HG03342 (cell line): ENCODE data around the gene ZNF317.

ENCODE experiments used
- ATAC-seq: cut with Tn5 transposase; IDR thresholded peaks from one replicate; pipeline ENCODE4 v1.9.1; 2021; ENCODE audit warnings: mild to moderate bottlenecking, moderate library complexity; ENCODE audit not compliant: unreplicated experiment

Gene ZNF317

DNA sequence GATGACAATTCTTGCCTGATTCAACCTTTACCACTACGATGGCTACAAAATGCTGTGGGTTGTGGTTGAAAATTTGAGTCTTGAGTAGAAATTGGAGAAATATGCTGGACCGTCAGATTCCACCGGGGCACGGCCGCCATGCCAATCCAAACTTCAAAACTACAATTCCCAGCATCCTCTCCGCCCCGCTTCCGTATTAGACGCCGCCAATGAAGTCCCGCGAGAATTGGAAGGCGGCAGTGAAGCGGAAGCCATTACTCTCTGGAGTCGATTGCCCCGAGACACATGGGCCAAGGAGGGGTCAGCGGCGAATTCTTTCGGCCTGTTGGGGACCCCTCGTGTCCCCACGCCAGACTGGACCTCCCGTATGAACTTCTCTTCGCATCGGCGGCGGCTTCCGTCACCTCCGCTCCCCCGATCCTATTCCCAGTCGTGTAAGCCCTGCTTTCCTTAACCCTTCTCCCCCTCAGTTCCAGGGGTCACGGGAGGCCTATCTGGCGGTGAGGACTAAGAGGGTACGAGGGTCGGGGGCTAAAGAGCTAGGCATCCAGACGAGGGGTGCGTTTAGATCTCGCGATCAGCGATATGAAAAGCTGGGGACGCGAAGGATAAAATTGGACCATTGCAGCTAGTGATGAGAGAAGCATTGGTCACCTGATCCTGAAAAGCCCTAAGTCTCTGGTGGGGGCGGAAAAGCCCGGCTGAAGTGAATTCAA lies at the start of gene ZNF317:
Gene ZNF317 (plus strand): TSS at position 239 of the 716 bp plus-strand sequence. CDS start 15,620 bp downstream, outside the sequence.
- ATAC-seq = peak; percentile 95

GRCh38 chr19:9107375-9107774 lies 32.8 kb upstream of the ZNF317 start, which contains the start of gene OR7G2:
OR7G2 (minus strand) TSS chr19:9107475; CDS start chr19:9103243, 4,232 bp downstream.
- ATAC-seq = no peak

GRCh38 chr19:9109959-9110358 lies 30.2 kb upstream of the ZNF317 start:
- no peak for ATAC-seq

- no peak for ATAC-seq
Measured at GRCh38 chr19:9115307-9115813, 24.8 kb upstream of the ZNF317 start, which contains the start of gene OR7G1. OR7G1 (minus strand) TSS chr19:9115763; CDS start chr19:9115763, 0 bp downstream.

DNA sequence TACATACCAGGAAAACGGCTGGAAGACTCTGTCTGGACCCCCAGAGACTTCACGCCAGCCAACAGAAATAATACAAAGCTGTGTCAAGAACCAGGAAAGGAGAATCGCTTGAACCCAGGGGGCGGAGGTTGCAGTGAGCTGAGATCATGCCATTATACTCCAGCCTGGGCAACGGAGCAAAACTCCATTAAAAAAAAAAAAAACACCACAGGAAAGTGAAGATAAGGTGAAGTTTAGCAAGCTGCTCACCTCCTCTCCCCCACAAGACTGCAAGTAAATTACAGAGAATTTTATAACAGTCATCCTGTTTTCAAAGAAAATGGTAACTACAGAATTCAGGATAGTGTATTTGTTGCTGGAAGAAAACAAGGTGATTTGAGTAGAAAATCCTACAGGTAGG lies 23.6 kb upstream of the ZNF317 start:
- no peak for ATAC-seq

DNA sequence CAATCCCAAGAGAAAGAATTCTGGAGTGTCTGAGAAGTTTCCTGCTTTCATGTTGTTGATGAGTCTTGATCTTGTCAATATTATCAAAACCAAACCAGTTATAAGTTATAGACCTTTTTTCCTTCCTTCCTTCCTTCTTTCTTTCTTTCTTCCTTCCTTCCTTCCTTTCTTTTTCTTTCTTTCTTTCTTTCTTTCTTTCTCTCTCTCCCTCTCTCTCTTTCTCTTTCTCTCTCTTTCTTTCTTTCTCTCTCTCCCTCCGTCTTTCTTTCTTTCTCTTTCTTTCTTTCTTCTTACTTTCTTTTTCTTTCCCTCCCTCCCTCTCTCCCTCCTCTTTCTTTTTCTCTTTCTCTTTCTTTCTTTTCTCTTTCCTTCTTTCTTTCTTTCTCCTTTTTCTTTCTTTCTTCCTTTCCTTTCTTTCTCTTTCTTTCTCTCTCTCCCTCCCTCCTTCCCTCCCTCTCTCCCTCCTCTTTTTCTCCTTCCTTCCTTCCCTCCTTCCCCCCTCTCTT lies 13.2 kb upstream of the ZNF317 start, which contains the start of gene OR7G3:
Gene OR7G3 (minus strand): TSS at position 51 of the 506 bp plus-strand sequence. CDS start 0 bp downstream, at position 51.
- ATAC-seq = no peak

- ATAC-seq = no peak
Measured at GRCh38 chr19:9128171-9128570, 12.0 kb upstream of the ZNF317 start.

DNA sequence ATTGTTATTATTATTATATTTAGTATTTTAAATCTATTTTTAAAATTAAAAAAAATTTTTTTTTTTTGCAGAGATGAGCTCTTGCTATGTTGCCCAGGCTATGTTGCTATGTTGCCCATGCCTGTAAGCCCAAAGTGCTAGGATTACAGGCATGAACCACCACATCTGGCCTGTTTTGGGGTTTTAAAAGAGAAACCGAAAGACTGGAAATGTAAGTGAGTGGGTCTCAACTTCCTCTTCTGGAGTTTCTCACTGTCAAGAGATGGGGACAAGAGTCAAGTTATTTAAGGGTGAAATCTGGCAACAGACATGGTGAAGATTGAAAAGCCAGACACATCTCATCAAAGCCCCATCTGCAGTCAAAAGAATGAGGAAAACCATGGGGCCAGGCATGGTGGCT lies 9.2 kb upstream of the ZNF317 start:
- ATAC-seq = no peak

DNA sequence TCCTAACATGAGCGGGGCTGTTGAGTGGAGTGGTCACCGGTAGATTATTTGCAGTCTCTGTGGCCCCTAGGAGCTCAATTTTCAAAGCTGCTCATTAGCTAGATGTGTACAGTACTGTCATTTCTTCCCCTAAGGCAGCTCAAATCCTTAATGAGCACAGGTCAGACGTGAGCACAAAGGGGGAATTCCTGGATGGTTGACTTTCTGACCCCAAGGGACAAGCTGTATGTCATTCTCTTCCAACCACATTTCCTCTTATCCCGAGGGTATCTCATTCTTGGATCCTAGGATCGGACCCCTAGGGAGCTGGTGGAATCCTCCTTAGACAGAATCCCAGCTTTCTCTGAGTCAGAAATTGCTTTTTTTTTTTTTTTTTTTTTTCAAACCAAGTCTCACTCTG lies 7.8 kb upstream of the ZNF317 start:
- no peak for ATAC-seq

GRCh38 chr19:9139609-9140158 lies 513 bp upstream of the ZNF317 start:
- ATAC-seq = no peak

DNA sequence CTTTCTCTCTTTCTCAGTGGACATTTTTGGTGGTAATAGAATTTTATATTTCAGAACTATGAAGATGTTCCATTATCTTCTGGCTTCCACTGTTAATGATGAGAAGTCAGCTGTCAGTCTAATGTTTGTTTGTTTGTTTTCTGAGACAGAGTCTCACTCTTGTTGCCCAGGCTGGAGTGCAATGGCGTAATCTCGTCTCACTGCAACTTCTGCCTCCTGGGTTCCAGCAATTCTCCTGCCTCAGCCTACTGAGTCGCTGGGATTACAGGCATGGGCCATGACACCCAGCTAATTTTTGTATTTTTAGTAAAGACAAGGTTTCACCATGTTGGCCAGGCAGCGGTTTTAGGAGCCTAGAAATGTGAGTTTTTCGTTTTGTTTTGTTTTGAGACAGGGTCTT lies 4.7 kb downstream of the ZNF317 start:
- no peak for ATAC-seq

GRCh38 chr19:9146882-9147281 lies 6.7 kb downstream of the ZNF317 start:
- ATAC-seq = no peak

- ATAC-seq = no peak
Measured at GRCh38 chr19:9148697-9149096, 8.5 kb downstream of the ZNF317 start.

DNA sequence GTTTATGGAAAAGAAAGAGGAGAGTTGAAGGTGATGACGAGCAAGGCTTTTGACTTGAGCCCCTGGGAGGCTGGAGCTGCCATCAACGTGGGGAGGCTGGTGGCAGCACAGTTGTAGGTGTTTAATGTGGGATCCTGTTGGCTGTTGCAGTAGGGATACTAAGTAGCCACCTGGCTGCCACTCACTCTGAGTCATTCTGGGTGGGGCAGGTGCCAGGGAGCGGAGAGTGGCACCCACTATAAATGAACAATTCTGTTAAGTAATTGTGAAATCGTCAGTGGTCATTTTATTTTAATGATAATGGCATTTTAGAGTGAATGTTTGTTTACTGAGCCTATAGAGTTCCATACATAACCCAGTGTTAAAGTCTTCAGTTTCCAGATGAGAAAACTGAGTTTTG lies 9.8 kb downstream of the ZNF317 start:
- ATAC-seq = no peak

DNA sequence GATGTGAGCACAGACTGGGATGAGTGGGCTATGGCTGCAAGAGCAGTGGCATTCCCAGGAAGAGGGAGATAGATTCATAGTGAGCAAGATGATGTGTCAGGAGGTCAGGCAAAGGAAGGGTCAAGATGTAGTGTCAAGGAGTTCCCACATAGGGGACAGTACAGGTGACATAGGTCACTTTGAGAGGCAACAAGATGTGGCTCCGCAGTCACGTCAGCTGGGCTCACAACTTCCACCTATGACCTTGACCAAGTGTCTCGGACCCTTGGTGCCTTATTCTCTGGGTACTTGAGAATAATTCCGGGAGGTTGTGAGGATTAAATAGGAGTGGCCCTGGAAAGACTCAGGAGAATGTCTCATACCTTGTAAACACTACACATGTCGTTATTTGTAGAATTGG lies 10.5 kb downstream of the ZNF317 start:
- no peak for ATAC-seq

DNA sequence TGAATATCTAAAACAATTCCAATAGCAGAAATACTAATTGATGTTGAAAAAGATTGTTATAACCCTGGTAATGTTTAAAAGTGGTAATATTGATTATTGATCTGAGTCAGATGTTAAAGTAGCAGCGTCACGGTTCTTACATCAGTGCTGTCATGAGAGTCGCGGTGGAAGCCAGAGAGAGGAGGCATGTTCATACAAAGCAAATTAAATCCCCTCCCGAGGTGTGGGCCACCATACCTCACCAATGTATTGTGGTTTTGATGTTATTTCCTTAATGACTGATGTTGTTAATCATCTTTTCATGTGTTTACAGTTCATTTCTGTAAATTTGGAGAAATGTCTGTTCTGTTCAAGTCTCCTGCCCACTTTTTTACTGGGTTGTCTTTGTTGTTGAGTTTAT lies 11.2 kb downstream of the ZNF317 start:
- ATAC-seq = no peak

- ATAC-seq = no peak
Measured at GRCh38 chr19:9155591-9155990, 15.4 kb downstream of the ZNF317 start.

DNA sequence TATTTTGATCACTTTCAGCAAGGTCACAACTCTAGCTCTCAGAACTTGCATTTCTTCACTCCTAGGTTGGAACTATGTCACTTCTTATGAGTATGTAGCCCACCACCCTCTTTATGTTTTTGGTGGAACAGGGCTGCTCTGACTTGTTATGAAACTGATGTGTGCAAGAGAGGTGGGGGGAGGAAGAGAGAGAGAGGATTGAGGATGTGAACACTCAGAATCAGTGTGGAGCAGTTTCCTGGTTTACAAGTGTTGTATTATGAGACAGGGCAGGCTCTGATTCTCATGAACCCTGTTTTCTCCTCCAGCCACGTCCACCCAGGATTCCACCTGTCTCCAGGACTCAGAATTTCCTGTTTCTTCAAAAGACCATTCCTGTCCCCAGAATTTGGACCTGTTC lies 16.1 kb downstream of the ZNF317 start:
- ATAC-seq = no peak

- ATAC-seq = no peak
Measured at GRCh38 chr19:9159891-9160290, 19.7 kb downstream of the ZNF317 start.

DNA sequence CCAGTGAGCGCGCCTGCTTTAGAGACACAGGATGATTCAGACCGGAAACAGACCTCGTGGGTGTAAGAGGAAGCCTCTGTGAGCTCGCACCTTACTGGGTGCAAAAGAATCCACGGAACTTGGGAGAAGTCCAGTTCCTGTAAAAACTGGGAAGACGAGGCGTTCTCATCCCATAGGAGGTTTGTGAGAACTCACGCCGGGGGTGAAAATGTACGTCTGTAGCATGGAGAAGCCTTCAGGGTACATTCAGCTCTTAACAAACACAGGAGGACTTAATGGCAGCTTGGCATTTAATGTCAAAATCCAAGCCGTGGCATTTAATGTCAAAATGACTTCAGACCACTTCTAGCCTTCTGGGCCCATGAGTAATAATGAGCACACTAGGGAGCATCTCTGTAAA lies 21.2 kb downstream of the ZNF317 start:
- ATAC-seq = no peak

GRCh38 chr19:9165261-9165660 lies 25.1 kb downstream of the ZNF317 start:
- ATAC-seq = no peak

GRCh38 chr19:9166846-9167245 lies 26.6 kb downstream of the ZNF317 start:
- ATAC-seq = no peak
